Neural cell (in vitro differentiated cells): Measurements from ENCODE around the gene NXNL1. TPM values are rescaled to one million over a fixed set of nuclear protein-coding genes. Genes with fewer than 3 reads are reported as not detected.
"Not testable (repeated sequence)": the region's sequence is repeated elsewhere in the genome, so short reads cannot be mapped to it uniquely, and the experiment has no call there.

Experiments used
- H2AFZ ChIP-seq: fragments of 200-600, 300-800 bp; sonication (generic), shearing (Covaris generic); 2 replicates; pipeline ENCODE4 v1.6.0; 2014; ENCODE audit warnings: low read depth, mild to moderate bottlenecking, antibody characterized with exemption, low read length, moderate library complexity
- H3F3A ChIP-seq: fragments of 200-600 bp; shearing (Covaris generic); 2 replicates; pipeline ENCODE4 v1.6.1; 2016; ENCODE audit warnings: mild to moderate bottlenecking, moderate library complexity, mixed read lengths, antibody characterized with exemption, low read length; ENCODE audit not compliant: insufficient read depth, poor library complexity, severe bottlenecking
- H3K27ac ChIP-seq: fragments of 200-600, 300-800 bp; sonication (generic), shearing (Covaris generic); 2 replicates; pipeline ENCODE4 v1.5.1; 2014; ENCODE audit warnings: mild to moderate bottlenecking, low read length, moderate library complexity
- H3K27me3 ChIP-seq: fragments of 300-800, 200-600 bp; sonication (generic), shearing (Covaris generic); 2 replicates; pipeline ENCODE4 v1.6.0; 2014; ENCODE audit warnings: mild to moderate bottlenecking, low read depth, low read length, moderate library complexity; ENCODE audit not compliant: insufficient read depth
- H3K36me3 ChIP-seq: fragments of 300-800, 200-600 bp; sonication (generic), shearing (Covaris generic); 2 replicates; pipeline ENCODE4 v1.5.1; 2014; ENCODE audit warnings: mild to moderate bottlenecking, antibody characterized with exemption, low read length, moderate library complexity; ENCODE audit not compliant: insufficient read depth
- H3K4me2 ChIP-seq: fragments of 300-800, 200-600 bp; sonication (generic), shearing (Covaris generic); 2 replicates; pipeline ENCODE4 v1.6.0; 2014; ENCODE audit warnings: mild to moderate bottlenecking, low read length
- H3K4me3 ChIP-seq: fragments of 300-800, 200-600 bp; sonication (generic), shearing (Covaris generic); 2 replicates; pipeline ENCODE4 v1.5.1; 2014; ENCODE audit warnings: mild to moderate bottlenecking, low read length, moderate library complexity
- H3K79me2 ChIP-seq: fragments of 200-600 bp; shearing (Covaris generic); replicated peaks from 2 replicates; pipeline ENCODE4 v1.6.0; 2014; ENCODE audit warnings: mild to moderate bottlenecking, low read length, moderate library complexity; ENCODE audit not compliant: insufficient read depth
- H3K9ac ChIP-seq: fragments of 300-800, 200-600 bp; sonication (generic), shearing (Covaris generic); 2 replicates; pipeline ENCODE4 v1.6.1; 2016; ENCODE audit warnings: mild to moderate bottlenecking, low read length, mixed read lengths
- H3K9me2 ChIP-seq: fragments of 200-600 bp; shearing (Covaris generic); 2 replicates; pipeline ENCODE4 v1.6.1; 2016; ENCODE audit warnings: mild to moderate bottlenecking, low read length, mixed read lengths; ENCODE audit not compliant: insufficient read depth
- H3K9me3 ChIP-seq: fragments of 200-600, 300-800 bp; sonication (generic), shearing (Covaris generic); 2 replicates; pipeline ENCODE4 v1.6.1; 2016; ENCODE audit warnings: mild to moderate bottlenecking, mixed run types, low read length, moderate library complexity, mixed read lengths
- H4K20me1 ChIP-seq: fragments of 200-600 bp; shearing (Covaris generic); 2 replicates; pipeline ENCODE4 v1.6.1; 2016; ENCODE audit warnings: mild to moderate bottlenecking, mixed run types; ENCODE audit not compliant: insufficient read depth
- CTCF ChIP-seq: fragments of 450-650 bp; IDR thresholded peaks from 2 replicates; pipeline ENCODE4 v1.5.1; 2014; ENCODE audit warnings: antibody characterized with exemption, mild to moderate bottlenecking, moderate library complexity; ENCODE audit not compliant: poor library complexity, severe bottlenecking
- EP300 ChIP-seq: fragments of 450-650 bp; conservative IDR thresholded peaks from 2 replicates; pipeline ENCODE4 v1.6.1; 2014; ENCODE audit warnings: antibody characterized with exemption, mild to moderate bottlenecking, moderate library complexity; ENCODE audit not compliant: poor library complexity, severe bottlenecking
- MXI1 ChIP-seq: fragments of 450-650 bp; conservative IDR thresholded peaks from 2 replicates; pipeline ENCODE4 v1.6.1; 2014; ENCODE audit warnings: antibody characterized with exemption, mild to moderate bottlenecking; ENCODE audit not compliant: poor library complexity, severe bottlenecking
- POLR2AphosphoS5 ChIP-seq: IDR thresholded peaks from 2 replicates; pipeline ENCODE4 v1.6.1; 2012
- RAD21 ChIP-seq: fragments of 450-650 bp; conservative IDR thresholded peaks from 2 replicates; pipeline ENCODE4 v1.6.1; 2014; ENCODE audit warnings: antibody characterized with exemption, mild to moderate bottlenecking, moderate library complexity
- REST ChIP-seq: IDR thresholded peaks from 2 replicates; pipeline ENCODE4 v1.6.1; 2012; ENCODE audit warnings: borderline replicate concordance
- SMC3 ChIP-seq: fragments of 450-650 bp; conservative IDR thresholded peaks from 2 replicates; pipeline ENCODE4 v1.6.1; 2014; ENCODE audit warnings: antibody characterized with exemption, mild to moderate bottlenecking, moderate library complexity; ENCODE audit not compliant: poor library complexity
- TAF1 ChIP-seq: IDR thresholded peaks from 2 replicates; pipeline ENCODE4 v1.6.1; 2012; ENCODE audit warnings: low read depth
- polyA minus RNA-seq: library from RNA; depleted of rRNA, polyadenylated mRNA; stranded (reverse); fragments of >200 nt; gene quantifications from 2 replicates; pipeline ENCODE4 v1.2.3, GENCODE V29; 2014
- polyA plus RNA-seq: library from polyadenylated mRNA; depleted of rRNA; stranded (reverse); fragments of >200 nt; gene quantifications from 2 replicates; pipeline ENCODE4 v1.2.3, GENCODE V29; 2014

NXNL1 gene
- polyA plus RNA-seq = not detected in 2 replicates
- polyA minus RNA-seq = not detected in 2 replicates

- Histone ChIP-seq H2AFZ (no peak within 1 kb of the TSS), H3F3A (no peaks in the 10 kb centered on the region), H3K79me2 (no peaks in the 10 kb centered on the region), H3K4me3 (no peak within 1 kb of the TSS), H3K9ac (no peak within 1 kb of the TSS), H3K9me3 (no peaks in the 10 kb centered on the region), H3K36me3 (no peaks in the 10 kb centered on the region), H4K20me1 (no peaks in the 10 kb centered on the region), H3K27ac (no peak within 1 kb of the TSS), H3K27me3 (peaks cover 5% of the 10 kb centered on the region), H3K9me2 (no peaks in the 10 kb centered on the region), H3K4me2 (no peak within 1 kb of the TSS)
- no peak for TF ChIP-seq RAD21
- no peak for TF ChIP-seq TAF1
- TF ChIP-seq EP300 = no peak
- no peak for TF ChIP-seq MXI1
- TF ChIP-seq CTCF = no peak
- TF ChIP-seq REST = no peak
Measured at GRCh38 chr19:17460372-17461230, at the start of gene NXNL1. TSS of gene NXNL1 (minus strand) at chr19:17460926. CDS start at chr19:17460869, 57 bp downstream.

- H3K4me3 ChIP-seq = not testable (repeated sequence)
Measured at GRCh38 chr19:17508558-17508933, 47.8 kb upstream of the NXNL1 start.

GRCh38 chr19:17506745-17507144 is 46.0 kb upstream of the NXNL1 start:
- H3K9me2 ChIP-seq = no peaks in the 10 kb centered on the region
- H2AFZ ChIP-seq = no peak overlapping the region
- H3K27ac ChIP-seq = no peak overlapping the region
- H3K9me3 ChIP-seq = no peaks in the 10 kb centered on the region
- no peak for TF ChIP-seq EP300
- TF ChIP-seq TAF1 = no peak
- no peak for TF ChIP-seq MXI1
- no peak for TF ChIP-seq RAD21
- no peak for TF ChIP-seq POLR2AphosphoS5
- no peak for TF ChIP-seq CTCF
- TF ChIP-seq SMC3 = no peak
- no peak overlapping the region for H3K4me2 ChIP-seq
- H3K9ac ChIP-seq = no peak overlapping the region
- peaks cover 12% of the 10 kb centered on the region for H3K79me2 ChIP-seq
- H3F3A ChIP-seq = no peaks in the 10 kb centered on the region
- H3K36me3 ChIP-seq = no peaks in the 10 kb centered on the region
- no peak overlapping the region for H3K4me3 ChIP-seq
- H3K27me3 ChIP-seq = no peaks in the 10 kb centered on the region
- H4K20me1 ChIP-seq = no peaks in the 10 kb centered on the region

More at GRCh38 chr19:17508558-17508933, 47.8 kb upstream of the NXNL1 start:
- not testable (repeated sequence) for H3F3A ChIP-seq, H3K9ac ChIP-seq, H3K9me2 ChIP-seq, H3K9me3 ChIP-seq, H4K20me1 ChIP-seq, H3K4me2 ChIP-seq, H3K36me3 ChIP-seq, H2AFZ ChIP-seq, H3K27ac ChIP-seq, H3K27me3 ChIP-seq
- H3K79me2 ChIP-seq = peaks cover 12% of the 10 kb centered on the region
